Measurements from ENCODE around the gene TACR2.

DNA sequence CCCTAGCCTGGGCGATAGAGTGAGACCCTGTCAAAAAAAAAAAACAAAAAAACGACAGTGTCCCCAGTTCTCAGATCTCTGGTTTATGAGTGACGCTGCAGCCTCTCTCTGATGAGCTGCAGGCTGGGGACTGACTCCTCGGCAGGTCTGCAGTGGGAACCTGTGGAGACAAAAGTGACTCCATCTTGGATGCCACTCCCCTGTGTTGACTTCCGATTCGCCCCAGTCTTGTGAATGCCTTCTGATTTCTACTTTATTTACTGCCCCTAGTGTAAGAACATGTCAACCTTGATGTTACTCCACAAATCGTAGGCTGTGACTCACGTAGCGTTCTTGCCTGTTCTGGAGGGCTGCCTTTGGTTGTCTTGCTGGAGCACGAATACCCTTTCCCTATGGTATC, 6.2 kb downstream of the TACR2 start:
- TF ChIP-seq, protein P1, sequence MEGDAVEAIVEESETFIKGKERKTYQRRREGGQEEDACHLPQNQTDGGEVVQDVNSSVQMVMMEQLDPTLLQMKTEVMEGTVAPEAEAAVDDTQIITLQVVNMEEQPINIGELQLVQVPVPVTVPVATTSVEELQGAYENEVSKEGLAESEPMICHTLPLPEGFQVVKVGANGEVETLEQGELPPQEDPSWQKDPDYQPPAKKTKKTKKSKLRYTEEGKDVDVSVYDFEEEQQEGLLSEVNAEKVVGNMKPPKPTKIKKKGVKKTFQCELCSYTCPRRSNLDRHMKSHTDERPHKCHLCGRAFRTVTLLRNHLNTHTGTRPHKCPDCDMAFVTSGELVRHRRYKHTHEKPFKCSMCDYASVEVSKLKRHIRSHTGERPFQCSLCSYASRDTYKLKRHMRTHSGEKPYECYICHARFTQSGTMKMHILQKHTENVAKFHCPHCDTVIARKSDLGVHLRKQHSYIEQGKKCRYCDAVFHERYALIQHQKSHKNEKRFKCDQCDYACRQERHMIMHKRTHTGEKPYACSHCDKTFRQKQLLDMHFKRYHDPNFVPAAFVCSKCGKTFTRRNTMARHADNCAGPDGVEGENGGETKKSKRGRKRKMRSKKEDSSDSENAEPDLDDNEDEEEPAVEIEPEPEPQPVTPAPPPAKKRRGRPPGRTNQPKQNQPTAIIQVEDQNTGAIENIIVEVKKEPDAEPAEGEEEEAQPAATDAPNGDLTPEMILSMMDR (IDR thresholded peaks at IDR 0.05) = no peak
- no peak for TF ChIP-seq POLR2A (IDR thresholded peaks at IDR 0.05)

All from sigmoid colon (tissue), 3 donors.